ENCODE measurements around the gene SHISA7. TPM values are rescaled to one million over a fixed set of nuclear protein-coding genes. Genes with fewer than 3 reads are reported as not detected.

Gene SHISA7
- total RNA-seq (ENCODE audit: unreplicated experiment) = 3.2 TPM
- long read RNA-seq = 0 reads

GRCh38 chr19:55443045-55443823 lies at the start of gene SHISA7:
SHISA7 (minus strand) TSS chr19:55443300; CDS start chr19:55442863, 437 bp downstream.
- Mint-ChIP-seq H3K36me3 (ENCODE audit: unreplicated experiment) (peaks cover 20% of the 10 kb centered on the region), H3K27ac (ENCODE audit: unreplicated experiment) (no peak within 1 kb of the TSS), H3K9me3 (ENCODE audit: unreplicated experiment) (peaks cover 16% of the 10 kb centered on the region), H3K4me1 (ENCODE audit: low read depth, unreplicated experiment) (peaks cover 10% of the 10 kb centered on the region), H3K4me3 (ENCODE audit: unreplicated experiment) (peak within 1 kb of the TSS; percentile 71), H3K27me3 (ENCODE audit: unreplicated experiment) (peaks cover 42% of the 10 kb centered on the region)
- DNase-seq = no peak
- TF ChIP-seq, protein P1, sequence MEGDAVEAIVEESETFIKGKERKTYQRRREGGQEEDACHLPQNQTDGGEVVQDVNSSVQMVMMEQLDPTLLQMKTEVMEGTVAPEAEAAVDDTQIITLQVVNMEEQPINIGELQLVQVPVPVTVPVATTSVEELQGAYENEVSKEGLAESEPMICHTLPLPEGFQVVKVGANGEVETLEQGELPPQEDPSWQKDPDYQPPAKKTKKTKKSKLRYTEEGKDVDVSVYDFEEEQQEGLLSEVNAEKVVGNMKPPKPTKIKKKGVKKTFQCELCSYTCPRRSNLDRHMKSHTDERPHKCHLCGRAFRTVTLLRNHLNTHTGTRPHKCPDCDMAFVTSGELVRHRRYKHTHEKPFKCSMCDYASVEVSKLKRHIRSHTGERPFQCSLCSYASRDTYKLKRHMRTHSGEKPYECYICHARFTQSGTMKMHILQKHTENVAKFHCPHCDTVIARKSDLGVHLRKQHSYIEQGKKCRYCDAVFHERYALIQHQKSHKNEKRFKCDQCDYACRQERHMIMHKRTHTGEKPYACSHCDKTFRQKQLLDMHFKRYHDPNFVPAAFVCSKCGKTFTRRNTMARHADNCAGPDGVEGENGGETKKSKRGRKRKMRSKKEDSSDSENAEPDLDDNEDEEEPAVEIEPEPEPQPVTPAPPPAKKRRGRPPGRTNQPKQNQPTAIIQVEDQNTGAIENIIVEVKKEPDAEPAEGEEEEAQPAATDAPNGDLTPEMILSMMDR (IDR thresholded peaks at IDR 0.05; ENCODE audit: partially characterized antibody, unreplicated experiment) = no peak

DNA sequence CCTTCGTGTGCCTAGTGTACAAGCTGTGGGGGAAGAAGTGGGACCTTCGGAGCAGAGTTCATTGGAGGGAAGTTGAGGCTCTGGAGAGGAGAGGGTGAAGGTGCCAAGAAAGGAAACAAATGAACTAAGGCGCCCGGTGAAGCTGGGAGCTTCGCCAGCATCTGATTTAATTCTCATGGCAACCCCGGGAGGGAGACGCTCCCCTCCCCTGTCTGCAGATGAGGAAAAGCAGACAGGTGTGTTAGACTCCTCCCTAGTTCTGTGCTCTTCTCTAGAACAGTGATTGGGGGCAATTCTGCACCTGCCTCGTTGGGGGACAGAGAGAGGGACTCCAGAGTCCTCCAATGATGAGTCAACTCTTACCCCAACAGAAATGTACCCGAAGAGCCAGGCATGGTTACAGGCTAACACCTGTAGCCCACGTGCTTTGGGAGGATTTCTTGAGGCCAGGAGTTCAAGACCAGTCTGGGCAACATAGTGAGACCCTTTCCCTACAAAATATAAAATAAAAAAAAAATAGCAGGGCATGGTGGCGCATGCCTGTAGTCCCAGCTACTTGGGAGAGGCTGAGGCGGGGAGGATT lies 49.4 kb upstream of the SHISA7 start:
- peaks cover 6% of the 10 kb centered on the region for H3K9me3 Mint-ChIP-seq (ENCODE audit: unreplicated experiment)

DNA sequence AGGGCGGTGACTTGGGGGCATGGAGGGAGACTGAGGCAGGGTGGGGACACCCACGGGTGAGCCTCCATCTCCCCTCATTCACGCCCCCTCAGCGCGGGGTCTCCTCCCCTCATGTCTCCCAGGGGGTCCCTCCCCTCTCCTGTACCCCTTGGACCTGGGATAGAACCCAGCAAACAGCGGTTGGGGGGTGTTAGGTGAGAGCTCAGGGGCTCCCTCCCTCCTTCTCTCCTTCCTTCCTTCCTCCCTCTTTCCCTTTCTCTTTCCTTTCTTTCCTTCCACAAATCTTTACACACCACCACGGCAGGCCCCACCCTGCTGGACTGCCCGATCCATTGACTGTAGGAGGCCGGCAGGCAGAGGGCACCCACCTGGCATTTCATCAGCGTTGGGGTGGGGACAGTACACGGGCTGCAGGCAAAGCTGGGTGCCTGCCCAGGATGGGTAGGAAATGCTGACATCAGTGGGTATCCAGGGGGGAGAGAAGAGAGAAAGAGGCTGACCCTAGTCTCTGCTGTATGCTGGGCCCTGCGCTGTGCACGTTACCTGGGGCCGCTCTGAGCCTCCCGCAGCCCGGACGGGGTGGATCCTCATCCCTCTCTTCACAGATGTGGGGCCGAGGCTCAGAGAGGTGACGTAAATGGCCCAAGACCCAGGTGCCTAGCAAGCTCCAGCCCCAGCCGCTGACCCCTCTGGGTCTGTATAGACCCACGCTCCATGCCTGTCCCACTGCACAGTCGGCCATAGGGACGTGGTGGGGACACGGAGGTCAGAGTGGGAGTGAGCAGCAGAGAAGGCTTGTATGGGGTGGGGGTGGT lies 48.7 kb upstream of the SHISA7 start:
- Mint-ChIP-seq H3K9me3 (ENCODE audit: unreplicated experiment) (peaks cover 5% of the 10 kb centered on the region), H3K27ac (ENCODE audit: unreplicated experiment) (no peak overlapping the region), H3K4me3 (ENCODE audit: unreplicated experiment) (peak overlapping the region; percentile 3)

More for the DNA sequence above, 49.4 kb upstream of the SHISA7 start:
- Mint-ChIP-seq H3K4me3 (ENCODE audit: unreplicated experiment) (peak overlapping the region; percentile 3), H3K27me3 (ENCODE audit: unreplicated experiment) (peaks cover 12% of the 10 kb centered on the region), H3K27ac (ENCODE audit: unreplicated experiment) (no peak overlapping the region), H3K36me3 (ENCODE audit: unreplicated experiment) (no peaks in the 10 kb centered on the region), H3K4me1 (ENCODE audit: low read depth, unreplicated experiment) (peaks cover 12% of the 10 kb centered on the region)
- TF ChIP-seq, protein P1 (IDR thresholded peaks at IDR 0.05; ENCODE audit: partially characterized antibody, unreplicated experiment) = no peak
- no peak for DNase-seq

GRCh38 chr19:55490478-55491432 lies 47.7 kb upstream of the SHISA7 start:
- Mint-ChIP-seq H3K4me1 (ENCODE audit: low read depth, unreplicated experiment) (peaks cover 12% of the 10 kb centered on the region), H3K27ac (ENCODE audit: unreplicated experiment) (no peak overlapping the region), H3K27me3 (ENCODE audit: unreplicated experiment) (peaks cover 13% of the 10 kb centered on the region), H3K9me3 (ENCODE audit: unreplicated experiment) (peaks cover 9% of the 10 kb centered on the region), H3K36me3 (ENCODE audit: unreplicated experiment) (no peaks in the 10 kb centered on the region), H3K4me3 (ENCODE audit: unreplicated experiment) (no peak overlapping the region)
- DNase-seq = no peak
- TF ChIP-seq, protein P1 (IDR thresholded peaks at IDR 0.05; ENCODE audit: partially characterized antibody, unreplicated experiment) = no peak

More for the DNA sequence above, 48.7 kb upstream of the SHISA7 start:
- H3K36me3 Mint-ChIP-seq (ENCODE audit: unreplicated experiment) = no peaks in the 10 kb centered on the region
- H3K27me3 Mint-ChIP-seq (ENCODE audit: unreplicated experiment) = peaks cover 15% of the 10 kb centered on the region
- peaks cover 15% of the 10 kb centered on the region for H3K4me1 Mint-ChIP-seq (ENCODE audit: low read depth, unreplicated experiment)
- DNase-seq = no peak
- TF ChIP-seq, protein P1 (IDR thresholded peaks at IDR 0.05; ENCODE audit: partially characterized antibody, unreplicated experiment) = no peak

Measured in glutamatergic neuron (in vitro differentiated cells).